HCT116 (cell line): ENCODE results near the gene MYH10. TPM values are rescaled to one million over a fixed set of nuclear protein-coding genes. Genes with fewer than 3 reads are reported as not detected.

Source experiments
- ATAC-seq: fragments of 200-7000 bp; cut with Tn5 transposase; 2 replicates; pipeline ENCODE4 v1.9.1; 2020; ENCODE audit warnings: mild to moderate bottlenecking, moderate library complexity
- BruUV-seq: library from RNA; stranded (reverse); fragments of 400-500 nt; replicated peaks from 2 replicates; lab custom pipeline; 2021; lab: Mats Ljungman, UMichigan
- CTCF ChIA-PET: fragments of 300-600 bp; sonication (Branson Sonifier 250); formaldehyde crosslinking; loops from one replicate; lab custom pipeline; 2021; ENCODE audit warnings: antibody characterized with exemption; lab: Charles Lee
- POLR2A ChIA-PET: fragments of 300-600, 350-600 bp; sonication (Branson Sonifier 250); formaldehyde crosslinking; loops from one replicate; lab custom pipeline; 2021; ENCODE audit warnings: antibody characterized with exemption; lab: Charles Lee
- RAD21 ChIA-PET, 2 experiments: fragments of 300-600 bp; sonication (Branson Sonifier 250); formaldehyde crosslinking; loops; one replicate each; lab custom pipeline; 2023; ENCODE audit warnings: low total read pairs in 2 of 2; ENCODE audit not compliant: uncharacterized antibody in 2 of 2, unreplicated experiment in 2 of 2, low non-redundant PET in 1 of 2; lab: Charles Lee
- DNase-seq: peaks from one replicate; pipeline ENCODE4 v3.0.0-alpha.2; 2010; ENCODE audit warnings: low read depth, low spot score
- H2AFZ ChIP-seq: fragments of 200-600 bp; shearing (Covaris generic), sonication (generic); 2 replicates; pipeline ENCODE4 v1.6.1; 2017; ENCODE audit warnings: low read depth, mixed run types, mixed read lengths, antibody characterized with exemption, low read length; ENCODE audit not compliant: poor library complexity, severe bottlenecking
- H3K27ac ChIP-seq: 2 replicates; pipeline ENCODE4 v1.5.1; 2012; ENCODE audit warnings: low read depth, low read length
- H3K27me3 ChIP-seq: fragments of 200-600 bp; sonication (generic); 2 replicates; pipeline ENCODE4 v1.6.1; 2016; ENCODE audit warnings: mixed run types, low read length, mixed read lengths; ENCODE audit not compliant: insufficient read depth
- H3K36me3 ChIP-seq, 2 experiments: fragments of 200-500 bp in 1 of 2; fragments of 200-600 bp in 1 of 2; sonication (Bioruptor generic) in 1 of 2; sonication (generic) in 1 of 2; 2 replicates each; pipeline versions ENCODE4 v1.5.1 to v1.6.1; 2014 to 2016; ENCODE audit warnings: low read length in 2 of 2, inconsistent platforms in 1 of 2, mixed read lengths in 1 of 2, mixed run types in 1 of 2; ENCODE audit not compliant: insufficient read depth in 2 of 2, control insufficient read depth in 1 of 2
- H3K4me1 ChIP-seq, 2 experiments: fragments of 200-600 bp in 1 of 2; sonication (generic) in 1 of 2; 2 replicates each; pipeline versions ENCODE4 v1.5.1 to v1.6.1; 2012 to 2017; ENCODE audit warnings: low read length in 2 of 2, inconsistent platforms in 1 of 2, mild to moderate bottlenecking in 1 of 2, mixed read lengths in 1 of 2, mixed run types in 1 of 2, moderate library complexity in 1 of 2; ENCODE audit not compliant: insufficient read depth in 2 of 2, control insufficient read depth in 1 of 2
- H3K4me2 ChIP-seq: fragments of 200-600 bp; sonication (generic); 2 replicates; pipeline ENCODE4 v1.6.1; 2017; ENCODE audit warnings: mixed run types, low read length, mixed read lengths
- H3K4me3 ChIP-seq, 2 experiments: fragments of 200-600 bp in 1 of 2; sonication (generic) in 1 of 2; replicated peaks in 1 of 2; 2 replicates each; pipeline ENCODE4 v1.5.1; 2011 to 2016; ENCODE audit warnings: low read length in 2 of 2, control low read depth in 1 of 2, low read depth in 1 of 2, mild to moderate bottlenecking in 1 of 2, mixed read lengths in 1 of 2, mixed run types in 1 of 2
- H3K79me2 ChIP-seq: fragments of 200-600 bp; sonication (generic); 2 replicates; pipeline ENCODE4 v1.6.1; 2017; ENCODE audit warnings: mild to moderate bottlenecking, mixed run types, low read length, moderate library complexity, mixed read lengths; ENCODE audit not compliant: insufficient read depth
- H3K9ac ChIP-seq: fragments of 200-600 bp; sonication (generic); 2 replicates; pipeline ENCODE4 v1.6.1; 2016; ENCODE audit warnings: low read length, mixed read lengths
- H3K9me2 ChIP-seq: fragments of 200-600 bp; sonication (generic), shearing (Covaris generic); 2 replicates; pipeline ENCODE4 v1.6.1; 2017; ENCODE audit warnings: mixed run types, mild to moderate bottlenecking, moderate library complexity; ENCODE audit not compliant: insufficient read depth
- H3K9me3 ChIP-seq, 2 experiments: fragments of 200-500 bp in 1 of 2; fragments of 200-600 bp in 1 of 2; sonication (Bioruptor generic) in 1 of 2; sonication (generic) in 1 of 2; 2 replicates each; pipeline ENCODE4 v1.6.1; 2014 to 2017; ENCODE audit warnings: low read length in 2 of 2, mixed read lengths in 2 of 2, inconsistent platforms in 1 of 2, low read depth in 1 of 2, mild to moderate bottlenecking in 1 of 2, mixed run types in 1 of 2, moderate library complexity in 1 of 2; ENCODE audit not compliant: control insufficient read depth in 1 of 2, insufficient read depth in 1 of 2
- H4K20me1 ChIP-seq: fragments of 200-600 bp; sonication (generic), shearing (Covaris generic); 2 replicates; pipeline ENCODE4 v1.6.1; 2017; ENCODE audit warnings: mixed run types, mild to moderate bottlenecking, moderate library complexity; ENCODE audit not compliant: insufficient read depth
- CBX3 ChIP-seq: IDR thresholded peaks from 2 replicates; pipeline ENCODE4 v1.6.1; 2012; ENCODE audit warnings: low read depth
- CTCF ChIP-seq, 3 experiments: fragments of 200-600 bp in 1 of 3; sonication (generic) in 1 of 3; IDR thresholded peaks in 2 of 3; conservative IDR thresholded peaks in 1 of 3; 2 replicates each; pipeline ENCODE4 v1.5.1; 2012 to 2017; ENCODE audit warnings: low read depth in 2 of 3, low read length in 2 of 3, antibody characterized with exemption in 1 of 3, borderline replicate concordance in 1 of 3, control low read depth in 1 of 3, mild to moderate bottlenecking in 1 of 3, mixed read lengths in 1 of 3, mixed run types in 1 of 3, moderate library complexity in 1 of 3; ENCODE audit not compliant: insufficient read depth in 1 of 3
- EGR1 ChIP-seq: IDR thresholded peaks from 2 replicates; pipeline ENCODE4 v1.6.1; 2012; ENCODE audit warnings: low read depth
- FOSL1 ChIP-seq: IDR thresholded peaks from 2 replicates; pipeline ENCODE4 v1.6.1; 2012; ENCODE audit warnings: low read depth
- MAX ChIP-seq: IDR thresholded peaks from 2 replicates; pipeline ENCODE4 v1.6.1; 2012
- POLR2A ChIP-seq: IDR thresholded peaks from 2 replicates; pipeline ENCODE4 v1.7.0; 2011; ENCODE audit warnings: borderline replicate concordance; ENCODE audit not compliant: insufficient read depth, insufficient read length; ENCODE audit errors: extremely low read depth
- POLR2AphosphoS5 ChIP-seq: IDR thresholded peaks from 2 replicates; pipeline ENCODE4 v1.6.1; 2011; ENCODE audit warnings: mild to moderate bottlenecking, low read depth, low read length, moderate library complexity
- REST ChIP-seq: IDR thresholded peaks from 2 replicates; pipeline ENCODE4 v1.6.1; 2012; ENCODE audit warnings: low read depth
- SIN3A ChIP-seq: IDR thresholded peaks from 2 replicates; pipeline ENCODE4 v1.6.1; 2012; ENCODE audit warnings: low read depth
- SP1 ChIP-seq: IDR thresholded peaks from 2 replicates; pipeline ENCODE4 v1.6.1; 2012; ENCODE audit warnings: low read depth
- TCF7L2 ChIP-seq: IDR thresholded peaks from 2 replicates; pipeline ENCODE4 v1.7.0; 2011; ENCODE audit warnings: borderline replicate concordance, inconsistent platforms; ENCODE audit not compliant: insufficient read depth, insufficient read length; ENCODE audit errors: extremely low read depth
- YY1 ChIP-seq: IDR thresholded peaks from 2 replicates; pipeline ENCODE4 v1.6.1; 2011; ENCODE audit warnings: low read length, low read depth, moderate library complexity, mild to moderate bottlenecking; ENCODE audit not compliant: insufficient replicate concordance; ENCODE audit errors: extremely low read depth
- ZFX ChIP-seq: fragments of 450-650 bp; IDR thresholded peaks from 2 replicates; pipeline ENCODE4 v1.6.1; 2017
- ZNF274 ChIP-seq: fragments of 200-500 bp; sonication (Bioruptor generic); IDR thresholded peaks from 2 replicates; pipeline ENCODE4 v1.6.1; 2014; ENCODE audit warnings: mild to moderate bottlenecking, low read depth, low read length, inconsistent platforms
- intact Hi-C: fragments of 100-400 bp; cut with micrococcal nuclease; formaldehyde crosslinking; loops from 2 replicates; pipeline ENCODE4 v1.10.0; 2022
- total RNA-seq: library from RNA; stranded (reverse); gene quantifications from one replicate; pipeline ENCODE4 v1.2.1, GENCODE V29; 2021; ENCODE audit not compliant: unreplicated experiment

The MYH10 gene
- total RNA-seq, 1 experiment from 2014 or later: 39.2 TPM

GRCh38 chr17:8630802-8631553 lies 453 bp upstream of the MYH10 start:
- intact Hi-C loops: loop anchor here (5.0 kb wide), 1 partner anchor 194 kb away; the partner anchor contains the start of gene NDEL1
- Histone ChIP-seq H2AFZ (peak overlapping the region; percentile 87), H3K4me2 (peak overlapping the region; percentile 90), H3K9ac (peak overlapping the region; percentile 93), H3K4me1 (peaks cover 11 to 15% of the 10 kb centered on the region in 2 experiments), H3K79me2 (peaks cover 32% of the 10 kb centered on the region), H3K36me3 (no peaks in the 10 kb centered on the region), H3K27me3 (no peaks in the 10 kb centered on the region), H3K9me3 (no peaks in the 10 kb centered on the region), H3K4me3 (peak overlapping the region; percentile 95 to 96), H4K20me1 (no peaks in the 10 kb centered on the region), H3K9me2 (no peaks in the 10 kb centered on the region), H3K27ac (peak overlapping the region; percentile 65)
- TF ChIP-seq ZNF274 (no peak), POLR2AphosphoS5 (peak; percentile 80), SIN3A (peak; percentile 53; the same call in 1 of the 2 replicates), REST (no peak), EGR1 (peak; percentile 92), TCF7L2 (no peak), CBX3 (no peak), CTCF (IDR thresholded peaks at IDR 0.05 in 2 of 3, conservative IDR thresholded peaks at IDR 0.05 in 1 of 3; ENCODE audit: borderline replicate concordance in 1 of 3, insufficient read depth in 1 of 3, low read depth in 2 of 3, low read length in 2 of 3) (peak in 1 of 3 experiments; percentile 26; a peak in 1 of 6 replicates), POLR2A (peak; percentile 44), MAX (peak; percentile 69), SP1 (peak; percentile 99), YY1 (no peak), FOSL1 (no peak), ZFX (peak; percentile 68)
- DNase-seq: peak; percentile 99
- peak; percentile 95 for ATAC-seq
- no TSS peak for BruUV-seq
- ChIA-PET POLR2A (interaction anchor here (0.6 to 1.4 kb wide), 7 partner anchors 9 to 247 kb away, joined by 3 to 7 read pairs (median 3); partner anchors contain the start of gene NDEL1), CTCF (interaction anchor here (1.0 to 1.1 kb wide), 3 partner anchors 9 to 247 kb away, joined by 4 to 8 read pairs (median 4); no protein-coding TSS in a partner anchor), RAD21 (interaction anchor here in 1 of 2 experiments (0.6 kb wide), 1 partner anchor 115 kb away, joined by 3 read pairs; no protein-coding TSS in a partner anchor)
